Keratinocyte (primary cell): ENCODE results near the gene RRP36. TPM values are rescaled to one million over a fixed set of nuclear protein-coding genes. Genes with fewer than 3 reads are reported as not detected.

ENCODE experiments used
- DNase-seq: peaks from one replicate; pipeline ENCODE4 v3.0.0-alpha.2; 2011; ENCODE audit warnings: low read depth, missing footprints, low spot score
- FAIRE-seq: peaks from 2 replicates; lab custom pipeline; 2011; peaks lifted over from hg19 to GRCh38; lab: Jason Lieb, UNC
- H2AFZ ChIP-seq: 2 replicates; pipeline ENCODE4 v1.6.0; 2012; ENCODE audit warnings: low read length, control low read depth, inconsistent platforms; ENCODE audit not compliant: control insufficient read depth
- H3K27ac ChIP-seq: 2 replicates; pipeline ENCODE4 v1.5.1; 2011; ENCODE audit warnings: low read length; ENCODE audit not compliant: control insufficient read depth, insufficient read depth
- H3K27me3 ChIP-seq: 3 replicates; pipeline ENCODE4 v1.6.0; 2011; ENCODE audit warnings: low read length; ENCODE audit not compliant: control insufficient read depth, insufficient read depth; ENCODE audit errors: extremely low read depth
- H3K36me3 ChIP-seq, 2 experiments: 2 replicates in 1 of 2; 3 replicates in 1 of 2; pipeline ENCODE4 v1.5.1; 2011; ENCODE audit warnings: low read length in 2 of 2, mild to moderate bottlenecking in 1 of 2; ENCODE audit not compliant: control insufficient read depth in 2 of 2, insufficient read depth in 2 of 2; ENCODE audit errors: extremely low read depth in 1 of 2
- H3K4me1 ChIP-seq: 3 replicates; pipeline ENCODE4 v1.5.1; 2011; ENCODE audit warnings: low read length; ENCODE audit not compliant: control insufficient read depth, insufficient read depth; ENCODE audit errors: extremely low read depth
- H3K4me2 ChIP-seq: 3 replicates; pipeline ENCODE4 v1.6.0; 2011; ENCODE audit warnings: low read depth, low read length; ENCODE audit not compliant: control insufficient read depth, insufficient read depth; ENCODE audit errors: extremely low read depth
- H3K4me3 ChIP-seq, 3 experiments: fragments of 200-600 bp in 1 of 3; sonication (generic) in 1 of 3; 2 replicates in 2 of 3; 3 replicates in 1 of 3; pipeline ENCODE4 v1.5.1; 2011 to 2016; ENCODE audit warnings: low read length in 3 of 3, mild to moderate bottlenecking in 3 of 3, control low read depth in 2 of 3, inconsistent platforms in 1 of 3, low read depth in 1 of 3, mixed read lengths in 1 of 3, mixed run types in 1 of 3, moderate library complexity in 1 of 3; ENCODE audit not compliant: control insufficient read depth in 2 of 3, insufficient read depth in 2 of 3; ENCODE audit errors: extremely low read depth in 1 of 3
- H3K79me2 ChIP-seq: 2 replicates; pipeline ENCODE4 v1.6.0; 2012; ENCODE audit warnings: low read length; ENCODE audit not compliant: control insufficient read depth, insufficient read depth
- H3K9ac ChIP-seq: 3 replicates; pipeline ENCODE4 v1.6.0; 2011; ENCODE audit warnings: low read length; ENCODE audit not compliant: control insufficient read depth, insufficient read depth; ENCODE audit errors: extremely low read depth
- H3K9me1 ChIP-seq: 3 replicates; pipeline ENCODE4 v1.6.0; 2011; ENCODE audit warnings: low read length; ENCODE audit not compliant: control insufficient read depth, insufficient read depth; ENCODE audit errors: extremely low read depth
- H3K9me3 ChIP-seq: 2 replicates; pipeline ENCODE4 v1.5.1; 2012; ENCODE audit warnings: low read depth, low read length; ENCODE audit not compliant: control insufficient read depth
- H4K20me1 ChIP-seq: 3 replicates; pipeline ENCODE4 v1.6.0; 2011; ENCODE audit warnings: low read length; ENCODE audit not compliant: control insufficient read depth, insufficient read depth; ENCODE audit errors: extremely low read depth
- CTCF ChIP-seq, 3 experiments: IDR thresholded peaks in 1 of 3; conservative IDR thresholded peaks in 1 of 3; optimal IDR thresholded peaks in 1 of 3; 2 replicates in 2 of 3; 3 replicates in 1 of 3; pipeline versions ENCODE3 to v1.5.1; 2011; ENCODE audit warnings: low read length in 3 of 3, mild to moderate bottlenecking in 3 of 3, moderate library complexity in 2 of 3, control low read depth in 1 of 3, inconsistent platforms in 1 of 3; ENCODE audit not compliant: insufficient read depth in 2 of 3; ENCODE audit errors: extremely low read depth in 1 of 3
- EZH2 ChIP-seq: IDR thresholded peaks from one replicate; pipeline ENCODE4 v1.6.1; 2012; ENCODE audit warnings: inconsistent platforms, mild to moderate bottlenecking, low read length, moderate library complexity
- dilution Hi-C: fragments of 300-500 bp; cut with MboI; formaldehyde crosslinking; loops from one replicate; pipeline ENCODE4 v1.7.0; 2020; ENCODE audit warnings: low sequenced_read_pairs; ENCODE audit not compliant: extremely low pct_ligation_motif_present
- polyA plus RNA-seq, 5 experiments: library from polyadenylated mRNA; depleted of rRNA in 3 of 5; stranded (reverse) in 3 of 5; stranded (forward) in 1 of 5; unstranded in 1 of 5; fragments of >200 nt; gene quantifications; 1 replicate in 1 of 5; 2 replicates in 3 of 5; 3 replicates in 1 of 5; pipeline versions ENCODE4 v1.2.1 to v1.2.3, GENCODE V29; 2011 to 2012; ENCODE audit warnings: missing spikeins in 2 of 5, low read depth in 1 of 5, low replicate concordance in 1 of 5

Gene RRP36
- polyA plus RNA-seq, 1 donor (not counting 4 experiments of a cell fraction or from before 2014, with no cell fraction given) = 67.5 TPM

- no peak for DNase-seq
- Histone ChIP-seq H3K9me3 (no peaks in the 10 kb centered on the region), H3K27ac (no peak overlapping the region), H3K36me3 (peaks cover 7 to 19% of the 10 kb centered on the region in 2 experiments), H4K20me1 (no peaks in the 10 kb centered on the region), H3K4me2 (no peak overlapping the region), H3K4me3 (no peak overlapping the region), H3K27me3 (no peaks in the 10 kb centered on the region), H3K4me1 (peaks cover 27% of the 10 kb centered on the region), H3K79me2 (peaks cover 26% of the 10 kb centered on the region), H3K9me1 (no peaks in the 10 kb centered on the region), H2AFZ (no peak overlapping the region), H3K9ac (no peak overlapping the region)
- dilution Hi-C loops = no loop called here
- FAIRE-seq = no peak
- TF ChIP-seq EZH2 = no peak
- no peak for TF ChIP-seq CTCF (optimal IDR thresholded peaks at IDR 0.05 in 1 of 3, IDR thresholded peaks at IDR 0.05 in 1 of 3, conservative IDR thresholded peaks at IDR 0.05 in 1 of 3; ENCODE audit: extremely low read depth in 1 of 3, insufficient read depth in 2 of 3, low read length in 3 of 3)
Measured at GRCh38 chr6:43055966-43056365, 34.5 kb downstream of the RRP36 start.

- H3K9ac ChIP-seq = peak overlapping the region; percentile 98
- dilution Hi-C loops = no loop called here
Measured at GRCh38 chr6:43058531-43058930, 37.1 kb downstream of the RRP36 start.

More at GRCh38 chr6:43058531-43058930, 37.1 kb downstream of the RRP36 start:
- peaks cover 9 to 19% of the 10 kb centered on the region in 2 experiments for H3K36me3 ChIP-seq
- no peak for DNase-seq
- peak overlapping the region; percentile 99 for H3K27ac ChIP-seq
- no peaks in the 10 kb centered on the region for H3K9me3 ChIP-seq
- H3K4me2 ChIP-seq = peak overlapping the region; percentile 82
- no peak overlapping the region for H2AFZ ChIP-seq
- no peaks in the 10 kb centered on the region for H3K27me3 ChIP-seq
- H4K20me1 ChIP-seq = no peaks in the 10 kb centered on the region
- TF ChIP-seq CTCF (optimal IDR thresholded peaks at IDR 0.05 in 1 of 3, IDR thresholded peaks at IDR 0.05 in 1 of 3, conservative IDR thresholded peaks at IDR 0.05 in 1 of 3; ENCODE audit: extremely low read depth in 1 of 3, insufficient read depth in 2 of 3, low read length in 3 of 3) = no peak
- no peak for TF ChIP-seq EZH2
- no peaks in the 10 kb centered on the region for H3K9me1 ChIP-seq
- no peak for FAIRE-seq
- H3K4me1 ChIP-seq = peaks cover 17% of the 10 kb centered on the region
- H3K4me3 ChIP-seq = peak overlapping the region; percentile 56 to 100 (median 99)
- peaks cover 16% of the 10 kb centered on the region for H3K79me2 ChIP-seq
